HG03060 (cell line): ENCODE results near the gene TECRL.

Experiments
- ATAC-seq: cut with Tn5 transposase; IDR thresholded peaks from one replicate; pipeline ENCODE4 v1.9.1; 2021; ENCODE audit warnings: low read depth, moderate number of reproducible peaks; ENCODE audit not compliant: unreplicated experiment

Gene TECRL, protein sequence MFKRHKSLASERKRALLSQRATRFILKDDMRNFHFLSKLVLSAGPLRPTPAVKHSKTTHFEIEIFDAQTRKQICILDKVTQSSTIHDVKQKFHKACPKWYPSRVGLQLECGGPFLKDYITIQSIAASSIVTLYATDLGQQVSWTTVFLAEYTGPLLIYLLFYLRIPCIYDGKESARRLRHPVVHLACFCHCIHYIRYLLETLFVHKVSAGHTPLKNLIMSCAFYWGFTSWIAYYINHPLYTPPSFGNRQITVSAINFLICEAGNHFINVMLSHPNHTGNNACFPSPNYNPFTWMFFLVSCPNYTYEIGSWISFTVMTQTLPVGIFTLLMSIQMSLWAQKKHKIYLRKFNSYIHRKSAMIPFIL

DNA sequence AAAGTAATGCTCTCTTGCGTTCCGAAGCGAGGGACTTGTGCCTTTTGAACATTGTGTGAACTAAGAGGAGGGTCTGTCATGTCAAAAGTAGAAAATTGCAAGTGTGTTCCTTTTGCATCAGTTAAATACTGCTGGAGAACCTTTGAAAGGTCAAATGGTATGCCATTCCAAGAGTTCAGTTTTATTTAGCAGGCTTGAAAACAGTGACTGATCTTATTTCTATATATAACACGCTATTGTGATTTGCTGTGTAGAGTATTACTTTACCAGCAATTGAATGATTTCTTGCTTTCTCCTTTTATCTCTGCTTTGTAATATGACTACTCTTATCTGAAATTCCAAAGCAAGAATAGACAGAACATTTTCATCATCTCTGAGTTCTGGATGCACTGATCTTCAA is at the start of gene TECRL:
Gene TECRL (minus strand): TSS at position 151 of the 400 bp plus-strand sequence. CDS start 99 bp downstream, at position 52.
- ATAC-seq: no peak

DNA sequence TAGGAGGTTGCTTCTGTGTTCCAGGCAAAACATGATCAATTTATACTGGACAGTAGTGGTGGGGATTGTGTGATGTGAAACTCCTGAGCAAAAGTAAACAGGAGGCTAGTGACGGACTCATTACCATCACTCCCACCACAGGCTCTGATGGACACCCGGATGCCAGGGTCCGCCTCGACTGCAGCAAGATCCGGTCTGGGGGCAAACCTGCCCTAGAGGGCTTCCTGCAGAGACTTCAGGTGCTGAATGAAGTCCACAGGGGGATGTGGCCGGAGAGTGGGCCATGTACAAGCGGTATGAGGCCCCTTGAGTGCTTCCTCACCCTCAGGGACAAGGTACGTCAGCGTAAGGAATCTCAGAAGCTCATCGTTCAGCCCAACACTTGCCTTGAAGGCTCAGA is 23.4 kb upstream of the TECRL start:
- no peak for ATAC-seq

DNA sequence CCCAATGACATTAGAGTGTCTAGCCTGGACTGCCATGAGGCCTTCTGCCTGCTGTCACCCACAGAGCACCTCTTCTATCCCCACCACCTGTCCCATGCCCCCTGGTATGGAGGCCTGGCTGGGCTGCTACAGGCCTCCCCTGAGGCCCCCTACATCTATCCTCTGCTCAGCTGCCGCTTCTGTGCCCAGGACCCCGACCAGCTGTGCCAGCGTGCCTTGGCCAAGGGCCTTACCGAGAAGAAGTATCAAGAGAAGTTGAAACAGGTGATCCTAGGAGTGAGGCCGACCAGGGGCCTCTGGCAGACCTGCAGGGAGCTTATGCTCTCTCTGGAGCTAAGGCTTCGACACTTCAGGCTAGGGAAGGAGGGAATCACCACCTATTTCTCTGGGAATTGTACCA is 21.7 kb upstream of the TECRL start:
- ATAC-seq: no peak

DNA sequence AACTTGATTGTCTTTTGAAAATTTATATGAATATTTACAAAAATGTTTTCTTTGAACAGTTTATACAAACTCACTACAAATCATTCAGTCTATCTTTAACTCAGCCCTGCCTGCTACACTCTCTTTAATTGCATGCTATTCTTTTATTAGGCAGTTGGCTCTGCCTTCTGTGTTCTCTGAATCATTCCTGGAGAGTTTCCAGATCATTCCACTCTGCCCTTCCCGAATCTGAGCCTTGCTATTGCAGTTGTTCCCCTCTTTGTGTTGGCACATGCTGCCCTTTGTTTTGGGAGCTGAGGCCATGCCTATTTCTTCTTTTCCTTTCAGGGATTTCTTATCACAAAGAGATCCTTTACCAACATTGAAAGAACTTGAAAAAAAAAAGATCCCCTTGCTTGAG is 8.7 kb upstream of the TECRL start:
- no peak for ATAC-seq

DNA sequence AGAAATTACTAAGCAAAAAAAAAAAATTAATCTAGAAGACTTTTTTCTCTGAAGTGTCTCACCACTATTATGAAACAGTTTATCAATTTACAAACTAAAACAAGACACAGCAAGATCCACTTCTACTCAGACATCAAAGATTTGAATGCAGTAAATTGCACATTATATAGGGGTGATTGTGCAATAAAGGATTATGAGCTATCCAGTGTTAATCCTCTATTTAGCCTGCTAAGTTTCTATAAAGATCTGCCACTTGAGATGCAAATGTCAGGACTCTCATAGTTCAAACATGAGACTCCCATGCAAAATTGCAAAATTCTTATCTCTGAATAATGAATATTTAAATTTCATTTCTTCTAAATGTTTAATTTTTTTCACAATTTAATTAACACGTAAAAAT is 2.2 kb downstream of the TECRL start:
- ATAC-seq: no peak

DNA sequence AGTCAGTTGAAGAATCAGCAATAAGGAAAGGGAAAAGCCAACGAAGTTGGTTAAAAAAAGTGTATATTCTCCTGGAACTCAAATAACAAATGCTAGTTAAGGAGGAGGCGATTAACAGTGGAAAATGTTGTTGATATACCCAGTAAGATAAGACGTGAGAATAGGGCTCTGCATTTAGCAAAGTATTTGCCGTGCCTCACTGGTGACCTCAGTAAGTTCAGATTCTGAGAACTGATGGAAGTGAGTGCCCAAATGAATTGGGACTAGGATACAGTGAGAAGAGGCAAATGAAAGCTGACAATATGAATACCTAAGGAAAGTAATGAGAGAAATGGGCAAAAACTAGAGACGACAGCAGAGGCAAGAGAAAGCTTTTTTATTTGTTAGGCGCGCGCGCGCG is 3.5 kb downstream of the TECRL start:
- no peak for ATAC-seq

DNA sequence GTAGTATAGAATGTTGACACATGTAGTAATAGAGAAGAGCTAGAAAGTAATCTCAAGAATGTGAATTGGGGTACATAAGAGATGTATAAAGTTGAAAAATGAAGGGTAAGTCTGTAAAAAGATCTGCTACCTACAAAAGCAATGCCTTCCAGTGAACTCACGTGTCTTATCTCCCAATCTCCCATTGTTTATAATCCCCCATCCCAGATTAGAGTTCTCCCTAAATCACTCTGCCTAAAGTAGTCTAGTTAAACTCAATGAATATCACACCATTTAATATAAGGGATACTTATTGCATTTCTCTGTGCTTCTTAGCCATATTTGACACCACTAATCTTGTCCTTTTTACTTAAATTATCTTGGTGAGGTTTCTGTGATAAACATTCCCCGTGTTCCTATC is 6.6 kb downstream of the TECRL start:
- no peak for ATAC-seq

DNA sequence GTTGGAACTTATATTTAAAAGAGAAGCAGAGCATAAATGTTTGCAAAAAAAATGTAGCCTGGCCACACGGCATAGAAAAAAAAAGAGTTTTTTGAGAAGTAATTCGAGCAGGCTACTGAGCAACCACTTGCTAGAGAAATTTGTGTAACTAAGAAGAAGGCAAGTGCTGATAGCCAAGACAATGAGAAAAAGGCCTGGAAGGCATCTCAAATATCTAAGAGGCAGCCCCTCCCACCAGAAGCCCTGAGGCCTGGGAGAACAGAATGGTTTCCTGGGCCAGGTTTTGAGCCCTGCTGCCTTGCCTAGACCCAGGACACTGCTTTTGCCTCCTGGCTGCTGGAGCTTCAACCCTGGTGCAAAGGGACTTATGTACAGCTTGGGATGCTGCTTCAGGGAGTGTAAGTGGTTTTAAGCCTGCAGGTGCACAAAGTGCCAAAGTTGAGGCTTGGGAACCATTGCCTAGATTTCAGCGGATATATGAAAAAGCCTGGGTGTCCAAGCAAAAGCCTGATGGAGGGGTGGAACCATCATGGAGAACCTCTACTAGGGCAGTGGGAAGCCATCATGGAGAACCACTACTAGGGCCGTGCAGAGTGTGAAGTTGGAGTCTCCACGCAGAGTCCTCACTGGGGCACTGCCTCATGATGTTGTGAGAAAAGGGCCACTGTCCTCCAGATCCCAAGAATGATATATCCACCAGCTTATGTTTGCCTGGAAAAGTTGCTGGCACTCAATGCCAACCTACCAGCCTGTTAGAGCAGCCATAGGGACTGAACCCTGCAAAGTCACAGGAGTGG is 9.7 kb downstream of the TECRL start:
- no peak for ATAC-seq

DNA sequence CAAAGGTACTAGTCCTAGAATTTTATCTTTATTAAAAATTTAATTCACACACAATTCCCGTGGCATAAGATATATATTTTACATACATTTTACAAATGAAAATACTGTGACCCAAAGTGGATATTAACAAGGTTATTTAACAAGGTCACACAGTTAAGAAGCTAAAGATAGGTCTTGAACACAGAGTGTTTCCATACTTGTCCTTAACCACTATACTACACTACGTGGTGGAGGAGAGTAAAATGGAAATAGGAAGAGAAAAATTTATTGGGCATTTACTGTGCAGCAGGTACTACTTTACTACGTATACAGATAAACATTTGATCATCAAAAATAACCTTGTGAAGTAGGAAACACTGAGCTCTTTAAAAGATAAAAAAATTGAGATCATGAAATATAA is 14.8 kb downstream of the TECRL start:
- ATAC-seq: no peak

DNA sequence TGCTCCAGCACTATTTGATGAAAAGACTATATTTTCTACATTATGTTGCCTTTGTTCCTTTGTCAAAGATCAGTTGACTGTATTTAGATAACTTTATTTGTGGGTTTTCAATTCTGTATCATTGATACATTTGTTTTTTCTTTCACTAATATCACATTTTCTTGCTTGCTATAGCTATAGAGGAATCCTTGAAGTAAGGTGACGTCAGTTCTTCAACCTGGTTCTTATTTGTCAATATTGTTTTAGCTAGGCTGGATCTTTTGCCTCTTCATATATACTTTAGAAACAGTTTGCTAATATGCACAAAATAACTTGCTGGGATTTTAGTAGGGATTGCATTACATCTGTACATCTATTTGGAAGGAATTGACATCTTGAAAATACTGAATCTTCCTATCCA is 21.0 kb downstream of the TECRL start:
- ATAC-seq: no peak

DNA sequence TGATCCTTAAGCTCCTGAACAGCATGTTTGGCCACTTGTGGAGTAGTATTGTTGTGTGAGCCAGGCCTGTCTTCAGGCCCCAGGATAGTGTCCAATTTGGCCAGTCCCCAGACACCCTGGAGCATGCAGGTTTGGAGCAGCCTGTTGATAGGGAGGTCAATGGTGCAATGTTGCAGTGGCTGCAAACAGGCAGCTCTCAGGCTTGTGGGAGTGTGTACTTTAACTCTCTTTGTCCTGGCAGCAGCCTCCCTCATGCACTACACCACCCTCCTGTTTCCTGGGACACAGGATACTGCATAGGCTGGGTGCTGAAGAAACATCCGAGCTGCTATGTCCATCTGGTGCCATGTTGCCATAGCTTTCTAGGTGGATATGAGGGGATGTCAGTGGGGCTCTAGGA is 24.0 kb downstream of the TECRL start:
- ATAC-seq: no peak

DNA sequence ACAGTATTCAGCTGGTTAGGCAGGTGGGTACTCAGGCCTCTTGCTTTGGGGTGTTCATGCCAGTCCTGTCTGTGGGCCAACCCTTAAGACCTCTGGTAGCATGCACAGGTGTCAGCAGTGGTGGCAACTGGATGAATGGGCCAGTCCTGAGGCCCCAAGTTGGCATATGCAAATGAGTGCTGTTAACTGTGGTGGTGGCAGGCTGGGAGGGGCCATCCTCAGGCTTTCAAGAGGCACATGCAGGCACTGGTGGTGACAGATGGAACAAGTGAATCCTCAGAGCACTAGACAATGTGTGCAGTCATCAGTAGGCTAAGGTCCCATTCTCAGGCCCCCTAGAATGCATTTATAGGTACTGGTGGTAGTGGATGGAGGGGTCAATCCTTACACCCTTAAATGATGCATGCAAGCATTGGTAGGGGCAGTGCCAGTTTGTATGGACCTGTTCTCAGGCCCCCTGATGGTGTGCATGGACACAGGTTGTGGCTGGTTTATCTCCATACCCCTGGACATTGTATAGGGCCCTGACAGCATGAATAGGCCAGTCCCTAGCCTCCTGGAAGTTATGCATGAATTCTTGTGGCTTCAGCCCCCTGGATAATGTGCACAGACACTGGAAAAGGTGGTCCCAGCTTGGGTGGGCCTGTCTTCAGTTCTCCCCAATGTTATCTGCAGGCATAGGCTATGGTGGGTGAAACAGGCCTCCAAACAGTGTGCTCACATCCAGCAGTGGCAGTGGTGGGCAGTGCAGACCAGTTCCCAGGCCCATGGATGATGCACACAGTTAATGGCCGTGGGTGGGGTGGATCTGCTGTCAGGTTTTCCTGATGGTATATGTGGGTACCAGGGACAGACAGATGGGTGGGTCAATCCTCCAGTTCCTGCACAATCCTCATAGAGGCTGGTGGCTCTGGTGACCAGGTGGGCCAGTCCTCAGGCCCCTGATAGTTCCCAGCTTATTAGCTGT is 24.7 kb downstream of the TECRL start:
- no peak for ATAC-seq

DNA sequence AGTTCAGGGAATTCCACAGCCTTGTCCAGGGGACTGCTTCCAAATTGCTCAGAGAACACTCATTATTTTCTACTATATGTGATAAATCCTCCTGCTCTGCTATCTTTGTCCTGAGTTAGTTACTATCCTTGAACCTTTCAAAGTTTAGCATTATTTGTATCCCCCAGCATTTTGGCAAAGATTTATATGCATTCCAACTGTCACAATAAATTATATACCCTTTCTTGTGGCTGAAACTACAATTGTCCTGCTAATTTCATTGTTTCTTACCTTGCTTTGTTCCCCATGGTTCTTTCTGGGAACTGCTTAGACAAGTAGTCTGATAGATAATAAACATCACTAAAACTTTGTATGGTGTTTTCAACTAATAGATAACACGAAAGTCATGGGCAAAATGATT is 40.5 kb downstream of the TECRL start:
- no peak for ATAC-seq

DNA sequence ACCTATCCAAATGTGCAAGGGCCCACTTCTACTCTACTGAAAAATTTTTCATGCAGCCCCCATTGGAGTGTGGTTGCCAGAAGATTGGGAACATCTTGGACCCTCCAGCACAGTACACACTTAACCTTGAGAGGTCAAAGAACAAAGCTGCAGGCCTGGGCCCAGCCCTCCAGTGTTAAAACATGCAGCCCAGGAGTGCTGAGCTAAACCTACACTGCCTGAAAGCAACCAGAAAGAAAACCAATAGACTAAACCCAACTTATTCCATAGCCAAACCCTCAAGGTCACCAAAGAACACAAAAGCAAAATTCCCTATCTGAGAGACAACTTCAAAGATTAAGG is 47.9 kb downstream of the TECRL start:
- ATAC-seq: no peak

DNA sequence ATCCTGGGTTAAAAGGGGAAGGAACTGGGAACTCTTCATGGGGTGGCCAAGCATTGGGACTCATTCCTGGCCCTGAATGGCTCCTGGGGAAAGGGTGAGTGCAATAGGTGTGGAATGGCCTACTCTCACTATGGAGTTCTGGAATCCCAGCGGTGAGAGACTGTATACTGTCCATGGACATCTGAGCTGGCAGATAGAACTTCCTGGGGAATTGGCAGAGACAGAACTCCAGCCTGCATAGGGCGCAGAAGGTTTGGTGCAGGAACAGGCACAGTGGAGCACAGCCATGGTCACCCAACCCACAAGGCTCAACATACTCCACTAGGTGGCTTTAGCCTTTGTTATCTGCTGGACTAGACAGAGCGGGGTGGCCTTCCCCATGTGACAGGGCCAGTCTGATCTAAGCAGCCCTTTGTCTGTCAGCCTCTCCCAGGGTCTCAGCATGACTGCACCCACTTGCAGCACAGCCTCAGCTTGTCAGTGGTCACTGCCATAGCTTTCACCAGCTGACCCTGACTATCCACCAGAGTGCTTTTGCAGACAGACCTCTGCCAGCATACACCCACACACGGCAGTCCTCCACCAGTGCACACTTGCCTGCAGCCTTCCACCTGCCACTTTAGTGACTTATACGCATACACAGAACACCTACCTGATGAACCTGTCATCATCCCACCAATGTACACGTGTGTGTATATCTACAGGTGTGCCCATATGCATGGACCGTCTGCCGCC is 48.4 kb downstream of the TECRL start:
- no peak for ATAC-seq

DNA sequence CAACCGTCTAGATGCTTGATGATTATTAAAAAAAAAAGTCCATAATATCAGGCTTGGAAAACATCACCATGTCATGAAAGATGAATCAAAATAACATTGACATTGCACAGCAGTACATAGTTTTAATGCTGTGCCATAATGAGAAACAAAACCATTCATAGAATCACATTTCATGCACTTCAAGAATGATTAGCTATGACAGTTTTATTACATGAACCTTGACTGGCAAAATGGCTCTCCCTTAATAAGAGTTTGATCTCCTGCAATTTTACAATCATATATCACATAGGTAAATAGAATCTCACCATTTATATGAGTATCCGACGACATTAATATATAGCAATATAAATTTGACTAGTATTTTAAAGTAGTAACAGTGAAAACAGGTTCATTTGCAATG is 49.8 kb downstream of the TECRL start:
- ATAC-seq: no peak

DNA sequence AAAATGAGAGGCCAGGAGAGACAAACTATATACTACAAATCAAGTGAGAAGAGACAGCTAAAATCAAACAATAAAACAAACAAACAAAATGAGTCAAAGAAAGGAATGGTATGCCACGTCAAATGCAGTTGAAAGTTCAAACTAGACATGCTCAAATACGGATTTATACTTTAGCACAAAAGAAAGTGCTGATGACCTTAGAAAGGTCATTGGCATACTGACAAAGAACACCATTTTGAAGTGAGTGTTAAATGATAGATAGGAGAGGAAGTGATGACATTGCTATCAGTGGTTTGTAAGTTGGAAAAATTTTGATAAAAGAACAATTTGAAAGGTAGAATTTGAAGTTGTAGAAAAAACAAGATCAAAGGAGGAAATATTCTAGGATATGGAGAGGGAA is 55.3 kb downstream of the TECRL start:
- ATAC-seq: no peak

DNA sequence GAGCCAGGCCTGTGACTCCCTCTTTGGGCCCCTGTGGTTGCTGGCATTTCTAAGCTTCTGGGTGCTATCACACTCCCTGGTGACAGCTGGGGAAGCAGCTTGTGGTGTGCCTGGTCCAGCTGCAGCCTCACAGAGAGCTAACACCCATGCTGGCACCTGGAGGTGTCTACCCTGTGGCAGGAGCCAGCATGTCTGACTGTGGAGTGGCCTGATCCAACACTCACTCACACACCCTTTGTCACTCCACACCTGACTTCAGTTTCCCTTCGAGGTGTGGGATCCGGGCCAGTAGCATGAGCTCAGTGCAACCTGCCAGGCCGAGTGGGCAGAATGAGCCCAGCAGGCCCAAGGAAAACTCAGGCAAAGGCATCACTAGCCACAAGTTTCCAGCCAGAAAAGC is 67.5 kb downstream of the TECRL start:
- no peak for ATAC-seq

DNA sequence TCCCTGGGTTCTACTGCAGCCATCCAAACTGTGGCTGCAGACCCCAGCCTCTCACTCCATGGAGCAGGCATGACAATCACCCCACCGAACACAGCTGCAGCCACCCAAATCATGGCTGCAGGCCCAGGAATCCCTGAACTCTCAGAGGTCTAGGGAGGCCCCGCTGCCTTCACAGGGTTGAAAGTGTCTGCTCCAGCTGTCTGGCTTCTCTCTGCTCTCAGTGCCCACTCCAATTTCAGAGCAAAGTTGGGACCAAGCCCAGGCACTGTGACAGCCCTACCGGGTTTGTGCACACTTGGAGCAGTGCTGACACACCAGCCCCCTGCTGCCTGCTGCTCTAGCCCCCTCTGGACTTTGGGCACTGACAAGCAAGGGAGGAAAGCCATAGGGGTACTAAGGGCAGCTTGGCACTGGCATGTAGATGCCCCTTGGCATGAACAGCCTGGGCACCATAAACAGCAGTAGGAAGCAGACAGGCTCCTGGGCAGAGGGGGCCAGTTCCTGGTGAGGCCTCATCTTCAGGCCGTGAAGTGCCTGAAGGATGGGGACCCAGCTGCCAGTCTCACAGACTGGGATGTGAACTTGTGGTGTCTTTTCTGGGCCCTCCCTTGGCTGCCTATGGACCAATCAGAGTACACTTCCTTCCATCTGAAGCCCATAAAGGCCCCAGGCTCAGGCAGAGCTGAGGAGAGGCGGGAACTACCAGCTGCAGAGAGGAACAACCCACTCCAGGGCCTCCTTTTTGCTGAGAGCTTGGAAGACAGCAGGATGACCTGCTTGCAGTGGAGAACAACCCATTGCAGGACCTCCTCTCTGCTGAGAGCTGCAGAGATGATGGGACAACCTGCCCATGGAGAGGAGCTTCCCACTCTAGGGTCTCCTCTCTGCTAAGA is 68.8 kb downstream of the TECRL start:
- no peak for ATAC-seq
